Lower leg skin (tissue), 3 donors: Measurements from ENCODE around the gene CAVIN1.
"Not testable (repeated sequence)": the region's sequence is repeated elsewhere in the genome, so short reads cannot be mapped to it uniquely, and the experiment has no call there.

Experiments used
- POLR2A ChIP-seq, 2 donors: fragments of 450-650 bp; IDR thresholded peaks; one replicate each; pipeline ENCODE4 v1.6.1; 2016 to 2017; ENCODE audit warnings: antibody characterized with exemption in 2 of 2, mild to moderate bottlenecking in 1 of 2, moderate library complexity in 1 of 2
- TF ChIP-seq, protein P1 (sequence below), 3 donors: fragments of 450-650 bp; IDR thresholded peaks; one replicate each; pipeline ENCODE4 v1.5.1; 2016; ENCODE audit warnings: antibody characterized with exemption in 3 of 3, mild to moderate bottlenecking in 3 of 3, moderate library complexity in 2 of 3

DNA sequence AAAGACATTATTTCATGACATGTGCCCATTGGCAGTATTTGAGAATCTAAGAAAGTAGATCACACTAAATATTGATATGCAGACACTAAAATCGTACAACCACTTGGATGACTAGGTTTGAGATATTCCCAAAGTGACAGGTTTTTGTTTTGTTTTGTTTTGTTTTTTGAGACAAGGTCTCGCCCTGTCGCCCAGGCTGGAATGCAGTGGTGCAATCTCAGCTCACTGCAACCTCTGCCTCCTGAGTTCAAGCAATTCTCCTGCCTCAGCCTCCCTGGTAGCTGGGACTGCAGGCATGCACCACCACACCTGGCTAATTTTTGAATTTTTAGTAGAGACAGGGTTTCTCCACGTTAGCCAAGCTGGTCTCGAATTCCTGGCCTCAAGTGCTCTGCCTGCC is 54.7 kb downstream of the CAVIN1 start:
- TF ChIP-seq, protein P1, sequence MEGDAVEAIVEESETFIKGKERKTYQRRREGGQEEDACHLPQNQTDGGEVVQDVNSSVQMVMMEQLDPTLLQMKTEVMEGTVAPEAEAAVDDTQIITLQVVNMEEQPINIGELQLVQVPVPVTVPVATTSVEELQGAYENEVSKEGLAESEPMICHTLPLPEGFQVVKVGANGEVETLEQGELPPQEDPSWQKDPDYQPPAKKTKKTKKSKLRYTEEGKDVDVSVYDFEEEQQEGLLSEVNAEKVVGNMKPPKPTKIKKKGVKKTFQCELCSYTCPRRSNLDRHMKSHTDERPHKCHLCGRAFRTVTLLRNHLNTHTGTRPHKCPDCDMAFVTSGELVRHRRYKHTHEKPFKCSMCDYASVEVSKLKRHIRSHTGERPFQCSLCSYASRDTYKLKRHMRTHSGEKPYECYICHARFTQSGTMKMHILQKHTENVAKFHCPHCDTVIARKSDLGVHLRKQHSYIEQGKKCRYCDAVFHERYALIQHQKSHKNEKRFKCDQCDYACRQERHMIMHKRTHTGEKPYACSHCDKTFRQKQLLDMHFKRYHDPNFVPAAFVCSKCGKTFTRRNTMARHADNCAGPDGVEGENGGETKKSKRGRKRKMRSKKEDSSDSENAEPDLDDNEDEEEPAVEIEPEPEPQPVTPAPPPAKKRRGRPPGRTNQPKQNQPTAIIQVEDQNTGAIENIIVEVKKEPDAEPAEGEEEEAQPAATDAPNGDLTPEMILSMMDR (IDR thresholded peaks at IDR 0.05) = not testable (repeated sequence)
- not testable (repeated sequence) for TF ChIP-seq POLR2A (IDR thresholded peaks at IDR 0.05)
